ENCODE measurements around the gene CD52. TPM values are rescaled to one million over a fixed set of nuclear protein-coding genes. Genes with fewer than 3 reads are reported as not detected.

CD52 gene
- total RNA-seq, 4 donors from 2014 or later = 1.8 to 2.7 (median 2.2) TPM; not detected in 1

GRCh38 chr1:26297791-26298124 is 20.0 kb upstream of the CD52 start:
- Histone ChIP-seq H3K4me1 (no peaks in the 10 kb centered on the region), H3K4me3 (no peak overlapping the region), H3K27ac (no peak overlapping the region), H3K36me3 (peaks cover 0 to 38% of the 10 kb centered on the region in 2 donors), H3K9me3 (no peaks in the 10 kb centered on the region), H3K27me3 (no peaks in the 10 kb centered on the region)
- TF ChIP-seq CTCF (IDR thresholded peaks at IDR 0.05) (no peak), POLR2AphosphoS5 (IDR thresholded peaks at IDR 0.05) (no peak), POLR2A (IDR thresholded peaks at IDR 0.05) (no peak), EP300 (IDR thresholded peaks at IDR 0.05) (no peak)
- no CpG with 5 or more reads among the region's 6 CpGs for WGBS, 2 donors (ENCODE audit: low coverage in 1 of 2)
- no peak for ATAC-seq

GRCh38 chr1:26300578-26301275 is 17.0 kb upstream of the CD52 start:
- no peak for ATAC-seq
- no peaks in the 10 kb centered on the region for H3K9me3 ChIP-seq
- peaks cover 0 to 3% (median 2%) of the 10 kb centered on the region in 3 donors for H3K4me1 ChIP-seq
- peaks cover 0 to 28% of the 10 kb centered on the region in 2 donors for H3K36me3 ChIP-seq
- H3K27me3 ChIP-seq = no peaks in the 10 kb centered on the region
- H3K4me3 ChIP-seq = no peak overlapping the region
- TF ChIP-seq CTCF (IDR thresholded peaks at IDR 0.05) (no peak), POLR2AphosphoS5 (IDR thresholded peaks at IDR 0.05) (no peak), POLR2A (IDR thresholded peaks at IDR 0.05) (no peak), EP300 (IDR thresholded peaks at IDR 0.05) (no peak)
- no peak overlapping the region for H3K27ac ChIP-seq
- WGBS, 2 donors (ENCODE audit: low coverage in 1 of 2) = no CpG with 5 or more reads among the region's 11 CpGs

GRCh38 chr1:26302733-26303405 is 14.9 kb upstream of the CD52 start:
- TF ChIP-seq EP300 (IDR thresholded peaks at IDR 0.05) (no peak), POLR2A (IDR thresholded peaks at IDR 0.05) (no peak), CTCF (IDR thresholded peaks at IDR 0.05) (no peak)
- Histone ChIP-seq H3K36me3 (peaks cover 0 to 8% of the 10 kb centered on the region in 2 donors), H3K4me3 (no peak overlapping the region), H3K27me3 (no peaks in the 10 kb centered on the region), H3K4me1 (peaks cover 0 to 18% (median 6%) of the 10 kb centered on the region in 3 donors), H3K27ac (peak overlapping the region in 1 of 4 donors; percentile 12), H3K9me3 (no peaks in the 10 kb centered on the region)
- WGBS, 2 donors (ENCODE audit: low coverage in 1 of 2) = 70% methylated on average over 5 of the region's 8 CpGs; no CpG with 5 or more reads in 1 of the 2 donors
- ATAC-seq = peak; percentile 14

GRCh38 chr1:26305667-26306289 is 12.0 kb upstream of the CD52 start:
- peak overlapping the region in 3 of 4 donors; percentile 52 to 72 (median 65) for H3K27ac ChIP-seq
- peaks cover 0 to 18% (median 6%) of the 10 kb centered on the region in 3 donors for H3K4me1 ChIP-seq
- peaks cover 0 to 3% of the 10 kb centered on the region in 2 donors for H3K36me3 ChIP-seq
- H3K9me3 ChIP-seq = no peaks in the 10 kb centered on the region
- WGBS, 2 donors (ENCODE audit: low coverage in 1 of 2) = 37 to 61% methylated on average over 2 to 6 of the region's 8 CpGs
- peak overlapping the region; percentile 58 to 73 for H3K4me3 ChIP-seq
- no peak for TF ChIP-seq POLR2AphosphoS5 (IDR thresholded peaks at IDR 0.05)
- TF ChIP-seq CTCF (IDR thresholded peaks at IDR 0.05) = no peak
- no peak for TF ChIP-seq EP300 (IDR thresholded peaks at IDR 0.05)
- TF ChIP-seq POLR2A (IDR thresholded peaks at IDR 0.05) = no peak
- H3K27me3 ChIP-seq = no peaks in the 10 kb centered on the region
- ATAC-seq = no peak

Measured in gastroesophageal sphincter (tissue), 4 donors.